Stimulated activated effector memory CD8-positive, alpha-beta T cell treated with anti-CD3 and anti-CD28 coated beads, Interleukin-12 subunit alpha, Interleukin-12 subunit beta, amount 100 ng/mL, for 72 hours (primary cell): Measurements from ENCODE around the gene CDYL.
A peak's percentile ranks its signal among the peaks of the same experiment; 100 is the strongest.

Experiments
- ATAC-seq: fragments of 150-1000 bp; cut with Tn5 transposase; 2 replicates; pipeline ENCODE4 v1.10.0; 2021
- DNase-seq, 2 donors: peaks; one replicate each; pipeline ENCODE4 v3.0.0; 2021 to 2022; ENCODE audit warnings: low spot score in 2 of 2
- H3K27ac Mint-ChIP-seq: one replicate; pipeline ENCODE4 v1.8.0; 2022; ENCODE audit warnings: mild to moderate bottlenecking, mixed read lengths
- H3K36me3 Mint-ChIP-seq: one replicate; pipeline ENCODE4 v1.8.0; 2022; ENCODE audit warnings: mild to moderate bottlenecking, mixed read lengths
- H3K4me1 Mint-ChIP-seq: one replicate; pipeline ENCODE4 v1.8.0; 2022; ENCODE audit warnings: mixed read lengths
- H3K4me3 Mint-ChIP-seq: one replicate; pipeline ENCODE4 v1.8.0; 2022; ENCODE audit warnings: mild to moderate bottlenecking, mixed read lengths
- H3K9me3 Mint-ChIP-seq: one replicate; pipeline ENCODE4 v1.8.0; 2022; ENCODE audit warnings: mixed read lengths

CDYL gene

GRCh38 chr6:4906293-4907276 is 130.4 kb downstream of the CDYL start:
- DNase-seq (no peak), ATAC-seq (peak; percentile 92)
- H3K36me3 Mint-ChIP-seq = peaks cover 13% of the 10 kb centered on the region
- peak overlapping the region; percentile 75 for H3K27ac Mint-ChIP-seq
- no peaks in the 10 kb centered on the region for H3K9me3 Mint-ChIP-seq
- H3K4me3 Mint-ChIP-seq = peak overlapping the region; percentile 63
- peaks cover 62% of the 10 kb centered on the region for H3K4me1 Mint-ChIP-seq

- Mint-ChIP-seq H3K9me3 (no peaks in the 10 kb centered on the region), H3K27ac (peak overlapping the region; percentile 15), H3K4me1 (peaks cover 59% of the 10 kb centered on the region), H3K36me3 (peaks cover 18% of the 10 kb centered on the region), H3K4me3 (peak overlapping the region; percentile 63)
- peak; percentile 77 for ATAC-seq
- no peak for DNase-seq
Observed at GRCh38 chr6:4907602-4908001, 131.4 kb downstream of the CDYL start.

- DNase-seq (peak in 1 of 2 donors; percentile 47), ATAC-seq (no peak)
- peak overlapping the region; percentile 15 for H3K27ac Mint-ChIP-seq
- H3K9me3 Mint-ChIP-seq = no peaks in the 10 kb centered on the region
- H3K4me3 Mint-ChIP-seq = peak overlapping the region; percentile 63
- H3K4me1 Mint-ChIP-seq = peaks cover 59% of the 10 kb centered on the region
- peaks cover 18% of the 10 kb centered on the region for H3K36me3 Mint-ChIP-seq
Observed at GRCh38 chr6:4908062-4908461, 131.9 kb downstream of the CDYL start.

- Mint-ChIP-seq H3K4me1 (peaks cover 68% of the 10 kb centered on the region), H3K27ac (peak overlapping the region; percentile 15), H3K4me3 (no peak overlapping the region), H3K36me3 (peaks cover 28% of the 10 kb centered on the region), H3K9me3 (no peaks in the 10 kb centered on the region)
- ATAC-seq (no peak), DNase-seq (no peak)
Observed at GRCh38 chr6:4909063-4909706, 133.0 kb downstream of the CDYL start.

GRCh38 chr6:4910037-4910760 is 134.0 kb downstream of the CDYL start:
- H3K4me1 Mint-ChIP-seq = peaks cover 70% of the 10 kb centered on the region
- no peak for DNase-seq
- ATAC-seq = no peak
- no peaks in the 10 kb centered on the region for H3K9me3 Mint-ChIP-seq
- peaks cover 26% of the 10 kb centered on the region for H3K36me3 Mint-ChIP-seq
- H3K27ac Mint-ChIP-seq = no peak overlapping the region
- H3K4me3 Mint-ChIP-seq = no peak overlapping the region

- peaks cover 67% of the 10 kb centered on the region for H3K4me1 Mint-ChIP-seq
Observed at GRCh38 chr6:4912559-4912958, 136.4 kb downstream of the CDYL start.

GRCh38 chr6:4913705-4914419 is 137.7 kb downstream of the CDYL start:
- peak overlapping the region; percentile 20 for H3K27ac Mint-ChIP-seq
- H3K4me1 Mint-ChIP-seq = peaks cover 56% of the 10 kb centered on the region
- no peak for DNase-seq
- H3K9me3 Mint-ChIP-seq = no peaks in the 10 kb centered on the region
- ATAC-seq = no peak
- H3K36me3 Mint-ChIP-seq = peaks cover 21% of the 10 kb centered on the region
- peak overlapping the region; percentile 49 for H3K4me3 Mint-ChIP-seq

More at GRCh38 chr6:4912559-4912958, 136.4 kb downstream of the CDYL start:
- DNase-seq (no peak), ATAC-seq (no peak)
- Mint-ChIP-seq H3K9me3 (no peaks in the 10 kb centered on the region), H3K4me3 (no peak overlapping the region), H3K27ac (no peak overlapping the region), H3K36me3 (peaks cover 21% of the 10 kb centered on the region)

GRCh38 chr6:4914420-4915159 is 138.4 kb downstream of the CDYL start:
- peaks cover 17% of the 10 kb centered on the region for H3K36me3 Mint-ChIP-seq
- H3K4me3 Mint-ChIP-seq = peak overlapping the region; percentile 49
- no peaks in the 10 kb centered on the region for H3K9me3 Mint-ChIP-seq
- peak overlapping the region; percentile 20 for H3K27ac Mint-ChIP-seq
- DNase-seq = peak; percentile 11 to 73
- H3K4me1 Mint-ChIP-seq = peaks cover 51% of the 10 kb centered on the region
- ATAC-seq = peak; percentile 92

- Mint-ChIP-seq H3K27ac (peak overlapping the region; percentile 57), H3K4me3 (peak overlapping the region; percentile 8), H3K36me3 (peaks cover 14% of the 10 kb centered on the region), H3K9me3 (no peaks in the 10 kb centered on the region), H3K4me1 (peaks cover 41% of the 10 kb centered on the region)
- DNase-seq = no peak
- ATAC-seq = peak; percentile 46
Observed at GRCh38 chr6:4916954-4917561, 140.9 kb downstream of the CDYL start.

- ATAC-seq (no peak), DNase-seq (no peak)
- H3K9me3 Mint-ChIP-seq = no peaks in the 10 kb centered on the region
- no peak overlapping the region for H3K27ac Mint-ChIP-seq
- H3K4me3 Mint-ChIP-seq = no peak overlapping the region
- H3K36me3 Mint-ChIP-seq = no peaks in the 10 kb centered on the region
- peaks cover 31% of the 10 kb centered on the region for H3K4me1 Mint-ChIP-seq
Observed at GRCh38 chr6:4920914-4921410, 144.8 kb downstream of the CDYL start.

- DNase-seq = no peak
Observed at GRCh38 chr6:4922488-4923037, 146.4 kb downstream of the CDYL start.

GRCh38 chr6:4923081-4923480 is 146.9 kb downstream of the CDYL start:
- Mint-ChIP-seq H3K27ac (no peak overlapping the region), H3K36me3 (no peaks in the 10 kb centered on the region)
- no peak for DNase-seq

More at GRCh38 chr6:4922488-4923037, 146.4 kb downstream of the CDYL start:
- Mint-ChIP-seq H3K4me1 (peaks cover 23% of the 10 kb centered on the region), H3K9me3 (no peaks in the 10 kb centered on the region), H3K27ac (no peak overlapping the region), H3K36me3 (no peaks in the 10 kb centered on the region), H3K4me3 (no peak overlapping the region)
- ATAC-seq = no peak

GRCh38 chr6:4924661-4925271 is 148.6 kb downstream of the CDYL start:
- DNase-seq (no peak), ATAC-seq (no peak)
- Mint-ChIP-seq H3K4me3 (no peak overlapping the region), H3K4me1 (peaks cover 38% of the 10 kb centered on the region), H3K36me3 (no peaks in the 10 kb centered on the region), H3K27ac (no peak overlapping the region), H3K9me3 (no peaks in the 10 kb centered on the region)

More at GRCh38 chr6:4923081-4923480, 146.9 kb downstream of the CDYL start:
- ATAC-seq = no peak
- H3K4me3 Mint-ChIP-seq = no peak overlapping the region
- H3K4me1 Mint-ChIP-seq = peaks cover 26% of the 10 kb centered on the region
- no peaks in the 10 kb centered on the region for H3K9me3 Mint-ChIP-seq
